GM23248 (cell line): Measurements from ENCODE around the gene ZBTB20. TPM values are rescaled to one million over a fixed set of nuclear protein-coding genes. Genes with fewer than 3 reads are reported as not detected.

Experiments used
- DNase-seq: peaks from one replicate; pipeline ENCODE4 v3.0.0-alpha.2; 2015
- H2AFZ ChIP-seq: fragments of 200-600 bp; sonication (generic); 2 replicates; pipeline ENCODE4 v1.6.1; 2016; ENCODE audit warnings: antibody characterized with exemption
- H3F3A ChIP-seq: fragments of 200-600 bp; sonication (generic); 2 replicates; pipeline ENCODE4 v1.6.1; 2016; ENCODE audit warnings: mild to moderate bottlenecking, antibody characterized with exemption, mixed run types; ENCODE audit not compliant: insufficient read depth
- H3K27ac ChIP-seq: fragments of 200-600 bp; sonication (generic); 2 replicates; pipeline ENCODE4 v1.5.1; 2016; ENCODE audit warnings: mild to moderate bottlenecking
- H3K27me3 ChIP-seq: fragments of 200-600 bp; sonication (generic); replicated peaks from 2 replicates; pipeline ENCODE4 v1.6.1; 2016; ENCODE audit warnings: mild to moderate bottlenecking; ENCODE audit not compliant: insufficient read depth
- H3K36me3 ChIP-seq: fragments of 200-600 bp; sonication (generic); 2 replicates; pipeline ENCODE4 v1.6.1; 2016; ENCODE audit warnings: low read depth, mild to moderate bottlenecking
- H3K4me1 ChIP-seq: fragments of 200-600 bp; sonication (generic); 2 replicates; pipeline ENCODE4 v1.6.1; 2016; ENCODE audit warnings: mild to moderate bottlenecking; ENCODE audit not compliant: insufficient read depth
- H3K4me2 ChIP-seq: fragments of 200-600 bp; sonication (generic); one replicate; pipeline ENCODE4 v1.6.1; 2016; ENCODE audit warnings: mild to moderate bottlenecking; ENCODE audit not compliant: unreplicated experiment
- H3K4me3 ChIP-seq: fragments of 200-600 bp; sonication (generic); 2 replicates; pipeline ENCODE4 v1.5.1; 2016; ENCODE audit warnings: mild to moderate bottlenecking
- H3K79me2 ChIP-seq: fragments of 200-600 bp; sonication (generic); 2 replicates; pipeline ENCODE4 v1.6.1; 2016; ENCODE audit warnings: mild to moderate bottlenecking; ENCODE audit not compliant: insufficient read depth
- H3K9ac ChIP-seq: fragments of 200-600 bp; sonication (generic); 2 replicates; pipeline ENCODE4 v1.6.1; 2016; ENCODE audit warnings: mild to moderate bottlenecking
- H3K9me2 ChIP-seq: fragments of 200-600 bp; sonication (generic); 2 replicates; pipeline ENCODE4 v1.6.1; 2016; ENCODE audit warnings: mixed run types, mild to moderate bottlenecking, moderate library complexity; ENCODE audit not compliant: insufficient read depth
- H3K9me3 ChIP-seq: fragments of 200-600 bp; sonication (generic); one replicate; pipeline ENCODE4 v1.6.1; 2017; ENCODE audit warnings: low read depth
- H4K20me1 ChIP-seq: fragments of 200-600 bp; sonication (generic); 2 replicates; pipeline ENCODE4 v1.6.0; 2016; ENCODE audit not compliant: insufficient read depth
- EZH2 ChIP-seq: fragments of 200-600 bp; sonication (generic); IDR thresholded peaks from 2 replicates; pipeline ENCODE4 v1.6.1; 2018; ENCODE audit warnings: antibody characterized with exemption, mild to moderate bottlenecking; ENCODE audit not compliant: insufficient read depth, poor library complexity, severe bottlenecking
- EZH2phosphoT487 ChIP-seq: fragments of 200-600 bp; sonication (generic); IDR thresholded peaks from 2 replicates; pipeline ENCODE4 v1.6.1; 2018; ENCODE audit warnings: antibody characterized with exemption, moderate library complexity, mild to moderate bottlenecking, low read depth; ENCODE audit not compliant: insufficient read depth
- WGBS, 2 experiments: methylation state at CpG; one replicate each; pipeline ENCODE4 v1.1.6; 2015 to 2017; ENCODE audit warnings: low lambda C conversion rate in 2 of 2, low coverage in 1 of 2; ENCODE audit errors: missing lambda C conversion rate in 2 of 2; 5-methylcytosine and 5-hydroxymethylcytosine counted together
- in situ Hi-C: fragments of 300-500 bp; cut with MboI; formaldehyde crosslinking; loops from 2 replicates; pipeline ENCODE4 v1.15.0; 2020
- polyA plus RNA-seq: library from polyadenylated mRNA; unstranded; fragments of >200 nt; fragmentation: Nextera tagmentation; extraction: Ambion mirVana; gene quantifications from 2 replicates; pipeline ENCODE4 v1.2.1, GENCODE V29; 2016
- total RNA-seq: library from RNA; depleted of rRNA; stranded (reverse); fragments of >200 nt; shearing (Covaris generic); gene quantifications from 2 replicates; pipeline ENCODE4 v1.2.3, GENCODE V29; 2014

The ZBTB20 gene
- total and polyA plus RNA-seq, 2 experiments from 2014 or later, result 9.2 to 12.2 TPM

DNA sequence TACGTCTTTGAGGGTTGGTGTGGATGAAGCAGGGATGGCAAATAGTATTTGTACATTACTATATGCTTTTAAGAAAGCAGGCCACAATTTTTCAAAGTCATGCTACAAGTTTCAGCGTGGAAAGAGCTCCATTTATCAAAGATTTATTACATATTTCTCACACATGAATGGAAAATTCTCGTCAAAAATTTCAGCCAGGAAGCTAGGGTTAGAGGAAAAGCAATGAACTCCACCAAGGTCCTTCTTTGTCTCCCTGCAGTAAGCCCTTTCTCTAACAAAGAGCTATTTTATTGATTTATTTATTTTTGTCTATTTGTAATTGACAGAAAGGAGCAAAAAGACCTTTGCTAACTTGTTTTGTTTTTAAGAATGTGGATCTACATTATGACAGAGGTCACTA, 7.5 kb upstream of the ZBTB20 start:
- Histone ChIP-seq H3K4me1 (no peaks in the 10 kb centered on the region), H3K9me2 (no peaks in the 10 kb centered on the region), H4K20me1 (no peaks in the 10 kb centered on the region), H3F3A (no peaks in the 10 kb centered on the region), H3K27ac (no peak overlapping the region), H3K4me3 (no peak overlapping the region), H3K9ac (no peak overlapping the region), H3K9me3 (no peaks in the 10 kb centered on the region), H3K27me3 (no peaks in the 10 kb centered on the region), H3K36me3 (no peaks in the 10 kb centered on the region), H3K4me2 (no peak overlapping the region), H2AFZ (peak overlapping the region; percentile 55; the same call in 1 of the 2 replicates), H3K79me2 (no peaks in the 10 kb centered on the region)
- WGBS, 2 experiments, result 42 to 58% methylated on average over 3 of the region's 3 CpGs
- no peak for DNase-seq
- in situ Hi-C loops, result no loop called here
- no peak for TF ChIP-seq EZH2
- TF ChIP-seq EZH2phosphoT487, result no peak

DNA sequence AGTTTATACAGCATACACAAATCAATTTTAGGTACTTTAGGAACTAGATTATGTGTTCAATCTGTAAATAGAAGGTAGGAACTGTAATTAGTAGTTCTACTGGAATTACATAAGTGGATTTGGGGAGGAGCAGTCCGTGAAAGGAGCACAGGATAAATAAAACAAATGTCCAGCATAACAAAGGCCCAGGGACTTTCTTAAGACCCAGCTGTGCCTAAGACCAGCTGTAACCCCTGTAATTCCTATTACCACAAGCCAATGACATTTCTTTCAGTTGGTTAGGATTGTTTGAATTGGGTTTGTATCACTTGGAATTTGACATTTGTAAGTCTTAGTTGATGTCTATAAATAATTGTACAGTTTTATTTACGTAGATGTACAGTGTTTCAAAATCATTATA, 4.8 kb upstream of the ZBTB20 start:
- H3K9me2 ChIP-seq, result no peaks in the 10 kb centered on the region
- in situ Hi-C loops, result no loop called here

DNA sequence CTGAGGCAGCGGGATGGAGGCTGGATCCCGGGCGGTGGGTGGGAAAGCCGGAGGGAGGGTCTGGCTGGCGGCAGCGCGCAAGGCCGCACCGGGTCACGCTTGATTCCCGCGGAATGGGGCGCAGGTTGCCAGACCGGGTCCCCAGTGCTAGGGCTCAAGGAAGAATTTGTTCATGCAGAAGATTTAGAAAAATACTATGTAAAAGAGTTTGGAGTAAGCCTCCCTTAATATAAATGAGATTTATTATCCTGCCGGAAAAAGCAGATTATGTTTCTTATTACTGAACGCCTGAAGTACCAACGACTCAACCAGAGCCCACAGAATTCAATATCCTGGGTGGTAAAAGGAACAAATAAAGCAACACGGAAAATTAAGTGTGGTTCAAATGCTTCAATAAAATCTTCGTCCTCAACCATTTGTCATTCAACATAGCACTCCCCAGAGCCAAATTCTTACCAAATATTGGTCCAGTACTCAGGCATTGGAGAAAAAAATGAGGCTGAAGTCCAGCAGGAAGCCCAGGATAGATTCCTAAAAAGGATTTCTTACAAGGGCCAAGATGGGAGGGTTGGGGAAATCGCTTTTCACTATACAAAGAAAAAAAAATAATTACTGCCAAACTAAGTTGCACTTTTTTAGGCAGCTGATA, 1.2 kb upstream of the ZBTB20 start:
- H3K9me2 ChIP-seq, result no peaks in the 10 kb centered on the region
- H3K36me3 ChIP-seq, result no peaks in the 10 kb centered on the region
- peak overlapping the region; percentile 86 for H2AFZ ChIP-seq
- H3K4me2 ChIP-seq, result peak overlapping the region; percentile 94
- H3K9ac ChIP-seq, result peak overlapping the region; percentile 90
- peaks cover 11% of the 10 kb centered on the region for H3K4me1 ChIP-seq
- peaks cover 18% of the 10 kb centered on the region for H3F3A ChIP-seq
- TF ChIP-seq EZH2 (no peak), EZH2phosphoT487 (no peak)
- no peaks in the 10 kb centered on the region for H3K9me3 ChIP-seq
- peaks cover 23% of the 10 kb centered on the region for H3K79me2 ChIP-seq
- peak overlapping the region; percentile 81 for H3K4me3 ChIP-seq
- no peaks in the 10 kb centered on the region for H3K27me3 ChIP-seq
- in situ Hi-C loops, result no loop called here
- DNase-seq, result peak; percentile 57
- no peaks in the 10 kb centered on the region for H4K20me1 ChIP-seq
- peak overlapping the region; percentile 87 for H3K27ac ChIP-seq
- 0 to 1% methylated on average over 15 to 20 of the region's 20 CpGs for WGBS, 2 experiments

More for the DNA sequence above, 4.8 kb upstream of the ZBTB20 start:
- Histone ChIP-seq H3K4me3 (no peak overlapping the region), H3K79me2 (no peaks in the 10 kb centered on the region), H3K27ac (no peak overlapping the region), H3K4me2 (no peak overlapping the region), H3K4me1 (peaks cover 7% of the 10 kb centered on the region), H3K9ac (no peak overlapping the region), H3K9me3 (no peaks in the 10 kb centered on the region), H2AFZ (no peak overlapping the region), H3F3A (peaks cover 8% of the 10 kb centered on the region), H4K20me1 (no peaks in the 10 kb centered on the region), H3K36me3 (no peaks in the 10 kb centered on the region), H3K27me3 (no peaks in the 10 kb centered on the region)
- 77 to 84% methylated on average over 2 of the region's 2 CpGs for WGBS, 2 experiments
- no peak for DNase-seq
- TF ChIP-seq EZH2 (no peak), EZH2phosphoT487 (no peak)

DNA sequence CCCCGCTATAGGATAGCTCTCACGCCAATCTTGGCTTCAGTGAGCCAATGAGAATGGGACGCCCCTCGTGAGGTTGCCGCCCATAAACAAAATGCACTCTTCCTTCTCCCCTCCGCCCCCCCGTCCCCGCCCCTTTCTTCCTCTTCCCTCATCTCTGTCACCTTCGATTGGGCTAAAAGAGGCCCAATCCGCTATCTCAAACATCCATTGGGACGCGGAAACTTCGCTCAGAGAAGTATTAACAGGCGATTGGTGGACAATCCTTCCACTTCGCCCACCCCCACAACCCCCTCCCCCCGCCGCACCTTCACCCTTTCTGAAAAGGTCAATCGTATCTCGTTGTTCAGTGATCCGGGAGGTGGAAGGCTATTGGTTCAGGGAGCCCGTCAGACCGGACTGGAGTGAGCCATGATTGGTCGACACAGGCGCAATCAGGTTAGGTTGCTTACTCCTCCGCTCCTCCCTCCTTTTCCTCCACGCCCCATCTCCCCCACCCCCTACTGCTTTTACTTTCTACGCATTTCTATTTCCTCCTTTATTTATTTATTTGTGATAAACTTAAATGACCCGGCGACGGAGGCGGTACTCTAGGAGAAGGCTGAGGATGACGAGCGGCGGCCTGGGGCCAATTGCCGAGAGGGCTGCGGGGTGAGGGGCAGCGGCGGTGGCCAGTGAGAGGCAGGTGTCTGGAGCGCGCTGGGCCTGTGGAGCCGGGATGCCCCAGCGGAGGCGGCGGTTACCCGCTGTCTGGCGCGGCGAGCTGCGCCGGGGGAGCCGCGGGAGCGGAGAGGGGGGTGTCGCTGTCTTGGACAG, 447 bp upstream of the ZBTB20 start:
- WGBS, 2 experiments, result 1% methylated on average over 43 to 54 of the region's 54 CpGs

More for the DNA sequence above, 447 bp upstream of the ZBTB20 start:
- H3K4me2 ChIP-seq, result peak overlapping the region; percentile 94
- peaks cover 11% of the 10 kb centered on the region for H3K4me1 ChIP-seq
- no peaks in the 10 kb centered on the region for H4K20me1 ChIP-seq
- no peaks in the 10 kb centered on the region for H3K27me3 ChIP-seq
- no peaks in the 10 kb centered on the region for H3K9me2 ChIP-seq
- H3K79me2 ChIP-seq, result peaks cover 30% of the 10 kb centered on the region
- peaks cover 18% of the 10 kb centered on the region for H3F3A ChIP-seq
- in situ Hi-C loops, result no loop called here
- H3K27ac ChIP-seq, result peak overlapping the region; percentile 96
- TF ChIP-seq EZH2phosphoT487, result no peak
- no peak for TF ChIP-seq EZH2
- H3K9me3 ChIP-seq, result no peaks in the 10 kb centered on the region
- peak overlapping the region; percentile 98 for H3K9ac ChIP-seq
- H3K4me3 ChIP-seq, result peak overlapping the region; percentile 86
- peak overlapping the region; percentile 86 for H2AFZ ChIP-seq
- DNase-seq, result peak; percentile 99
- H3K36me3 ChIP-seq, result no peaks in the 10 kb centered on the region
